ENCODE results near the gene ZHX3. TPM values are rescaled to one million over a fixed set of nuclear protein-coding genes. Genes with fewer than 3 reads are reported as not detected.

Gene ZHX3, protein sequence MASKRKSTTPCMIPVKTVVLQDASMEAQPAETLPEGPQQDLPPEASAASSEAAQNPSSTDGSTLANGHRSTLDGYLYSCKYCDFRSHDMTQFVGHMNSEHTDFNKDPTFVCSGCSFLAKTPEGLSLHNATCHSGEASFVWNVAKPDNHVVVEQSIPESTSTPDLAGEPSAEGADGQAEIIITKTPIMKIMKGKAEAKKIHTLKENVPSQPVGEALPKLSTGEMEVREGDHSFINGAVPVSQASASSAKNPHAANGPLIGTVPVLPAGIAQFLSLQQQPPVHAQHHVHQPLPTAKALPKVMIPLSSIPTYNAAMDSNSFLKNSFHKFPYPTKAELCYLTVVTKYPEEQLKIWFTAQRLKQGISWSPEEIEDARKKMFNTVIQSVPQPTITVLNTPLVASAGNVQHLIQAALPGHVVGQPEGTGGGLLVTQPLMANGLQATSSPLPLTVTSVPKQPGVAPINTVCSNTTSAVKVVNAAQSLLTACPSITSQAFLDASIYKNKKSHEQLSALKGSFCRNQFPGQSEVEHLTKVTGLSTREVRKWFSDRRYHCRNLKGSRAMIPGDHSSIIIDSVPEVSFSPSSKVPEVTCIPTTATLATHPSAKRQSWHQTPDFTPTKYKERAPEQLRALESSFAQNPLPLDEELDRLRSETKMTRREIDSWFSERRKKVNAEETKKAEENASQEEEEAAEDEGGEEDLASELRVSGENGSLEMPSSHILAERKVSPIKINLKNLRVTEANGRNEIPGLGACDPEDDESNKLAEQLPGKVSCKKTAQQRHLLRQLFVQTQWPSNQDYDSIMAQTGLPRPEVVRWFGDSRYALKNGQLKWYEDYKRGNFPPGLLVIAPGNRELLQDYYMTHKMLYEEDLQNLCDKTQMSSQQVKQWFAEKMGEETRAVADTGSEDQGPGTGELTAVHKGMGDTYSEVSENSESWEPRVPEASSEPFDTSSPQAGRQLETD
- 5.8 and 14.5 TPM in 2 replicates for total RNA-seq

- FAIRE-seq (no peak), DNase-seq (ENCODE audit: low read depth) (peak; percentile 81)
- H3K4me3 ChIP-seq (ENCODE audit: low read depth, low read length) = peak within 1 kb of the TSS; percentile 90
- no peaks in the 10 kb centered on the region for H3K36me3 ChIP-seq (ENCODE audit: control insufficient read depth, insufficient read depth, low read length)
- H3K27me3 ChIP-seq (ENCODE audit: control insufficient read depth, insufficient read depth, low read length) = no peaks in the 10 kb centered on the region
- TF ChIP-seq, protein P1, sequence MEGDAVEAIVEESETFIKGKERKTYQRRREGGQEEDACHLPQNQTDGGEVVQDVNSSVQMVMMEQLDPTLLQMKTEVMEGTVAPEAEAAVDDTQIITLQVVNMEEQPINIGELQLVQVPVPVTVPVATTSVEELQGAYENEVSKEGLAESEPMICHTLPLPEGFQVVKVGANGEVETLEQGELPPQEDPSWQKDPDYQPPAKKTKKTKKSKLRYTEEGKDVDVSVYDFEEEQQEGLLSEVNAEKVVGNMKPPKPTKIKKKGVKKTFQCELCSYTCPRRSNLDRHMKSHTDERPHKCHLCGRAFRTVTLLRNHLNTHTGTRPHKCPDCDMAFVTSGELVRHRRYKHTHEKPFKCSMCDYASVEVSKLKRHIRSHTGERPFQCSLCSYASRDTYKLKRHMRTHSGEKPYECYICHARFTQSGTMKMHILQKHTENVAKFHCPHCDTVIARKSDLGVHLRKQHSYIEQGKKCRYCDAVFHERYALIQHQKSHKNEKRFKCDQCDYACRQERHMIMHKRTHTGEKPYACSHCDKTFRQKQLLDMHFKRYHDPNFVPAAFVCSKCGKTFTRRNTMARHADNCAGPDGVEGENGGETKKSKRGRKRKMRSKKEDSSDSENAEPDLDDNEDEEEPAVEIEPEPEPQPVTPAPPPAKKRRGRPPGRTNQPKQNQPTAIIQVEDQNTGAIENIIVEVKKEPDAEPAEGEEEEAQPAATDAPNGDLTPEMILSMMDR (IDR thresholded peaks at IDR 0.05; ENCODE audit: insufficient read depth, low read length, severe bottlenecking) = no peak
Measured at GRCh38 chr20:41317546-41318270, at the start of gene ZHX3. ZHX3 (minus strand) TSS chr20:41317731; CDS start chr20:41204916, 112,815 bp downstream.

GRCh38 chr20:41367393-41367695 is 49.8 kb upstream of the ZHX3 start:
- DNase-seq (ENCODE audit: low read depth) = no peak

DNA sequence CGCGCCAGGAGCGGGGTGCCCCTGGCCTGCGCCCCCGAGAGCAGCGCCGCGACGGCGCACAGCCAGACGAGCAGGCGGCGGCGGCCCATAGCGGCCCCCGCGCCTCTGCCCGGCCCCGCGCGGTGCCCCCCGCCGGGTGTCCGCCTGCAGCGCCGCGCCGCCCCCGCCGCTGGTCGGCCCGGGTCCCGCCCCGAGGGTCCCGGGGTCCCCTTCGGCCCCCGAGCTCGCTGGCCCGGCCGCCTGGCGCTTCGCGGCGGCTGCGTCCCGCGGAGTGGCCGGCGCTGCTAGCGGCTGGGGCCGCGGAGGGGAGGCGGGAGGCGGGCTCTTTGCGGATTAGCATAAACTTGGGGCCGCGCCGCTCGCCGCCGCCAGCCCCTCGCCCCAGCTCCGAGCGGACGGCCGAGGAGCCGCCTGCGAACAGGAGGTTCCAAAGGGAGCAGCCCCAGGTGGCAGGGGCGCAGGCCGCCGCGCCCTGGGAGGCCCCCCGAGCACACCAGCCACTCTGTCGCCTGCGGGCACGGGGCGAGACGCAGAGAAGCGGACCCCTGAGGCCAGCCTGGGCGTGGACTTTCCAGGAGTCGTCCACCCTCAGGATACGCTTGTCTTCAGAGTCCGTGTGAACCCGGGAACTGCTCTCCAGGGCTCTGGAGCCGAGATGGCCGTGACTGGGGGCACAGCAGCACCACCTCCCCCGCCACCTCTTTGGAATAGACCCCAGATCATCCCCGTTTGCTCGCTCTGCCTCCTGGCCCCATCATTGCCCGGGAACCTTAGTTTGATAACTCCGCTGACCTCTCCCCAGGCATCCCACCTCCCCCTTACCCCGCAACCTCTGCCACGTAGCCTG is 49.2 kb upstream of the ZHX3 start, which contains the start of gene EMILIN3:
Gene EMILIN3 (minus strand): TSS at position 273 of the 847 bp plus-strand sequence. CDS start 184 bp downstream, at position 89.
- Histone ChIP-seq H3K4me3 (ENCODE audit: low read depth, low read length) (no peak within 1 kb of the TSS), H3K27me3 (ENCODE audit: control insufficient read depth, insufficient read depth, low read length) (peaks cover 23% of the 10 kb centered on the region), H3K36me3 (ENCODE audit: control insufficient read depth, insufficient read depth, low read length) (no peaks in the 10 kb centered on the region)
- TF ChIP-seq, protein P1 (IDR thresholded peaks at IDR 0.05; ENCODE audit: insufficient read depth, low read length, severe bottlenecking) = no peak
- FAIRE-seq = no peak
- no peak for DNase-seq (ENCODE audit: low read depth)

More at GRCh38 chr20:41367393-41367695, 49.8 kb upstream of the ZHX3 start:
- Histone ChIP-seq H3K4me3 (ENCODE audit: low read depth, low read length) (no peak overlapping the region), H3K36me3 (ENCODE audit: control insufficient read depth, insufficient read depth, low read length) (no peaks in the 10 kb centered on the region), H3K27me3 (ENCODE audit: control insufficient read depth, insufficient read depth, low read length) (peaks cover 23% of the 10 kb centered on the region)
- TF ChIP-seq, protein P1 (IDR thresholded peaks at IDR 0.05; ENCODE audit: insufficient read depth, low read length, severe bottlenecking) = no peak
- FAIRE-seq = peak; percentile 18

- DNase-seq (ENCODE audit: low read depth) (no peak), FAIRE-seq (no peak)
- no peak overlapping the region for H3K4me3 ChIP-seq (ENCODE audit: low read depth, low read length)
- H3K27me3 ChIP-seq (ENCODE audit: control insufficient read depth, insufficient read depth, low read length) = peaks cover 23% of the 10 kb centered on the region
- no peaks in the 10 kb centered on the region for H3K36me3 ChIP-seq (ENCODE audit: control insufficient read depth, insufficient read depth, low read length)
- TF ChIP-seq, protein P1 (IDR thresholded peaks at IDR 0.05; ENCODE audit: insufficient read depth, low read length, severe bottlenecking) = no peak
Measured at GRCh38 chr20:41365777-41366545, 48.4 kb upstream of the ZHX3 start.
